HCT116 (cell line): ENCODE data around the gene DOCK7. TPM values are rescaled to one million over a fixed set of nuclear protein-coding genes. Genes with fewer than 3 reads are reported as not detected.

ENCODE experiments used
- ATAC-seq: fragments of 200-7000 bp; cut with Tn5 transposase; 2 replicates; pipeline ENCODE4 v1.9.1; 2020; ENCODE audit warnings: mild to moderate bottlenecking, moderate library complexity
- BruUV-seq: library from RNA; stranded (reverse); fragments of 400-500 nt; replicated peaks from 2 replicates; lab custom pipeline; 2021; lab: Mats Ljungman, UMichigan
- CTCF ChIA-PET: fragments of 300-600 bp; sonication (Branson Sonifier 250); formaldehyde crosslinking; loops from one replicate; lab custom pipeline; 2021; ENCODE audit warnings: antibody characterized with exemption; lab: Charles Lee
- POLR2A ChIA-PET: fragments of 300-600, 350-600 bp; sonication (Branson Sonifier 250); formaldehyde crosslinking; loops from one replicate; lab custom pipeline; 2021; ENCODE audit warnings: antibody characterized with exemption; lab: Charles Lee
- RAD21 ChIA-PET, 2 experiments: fragments of 300-600 bp; sonication (Branson Sonifier 250); formaldehyde crosslinking; loops; one replicate each; lab custom pipeline; 2023; ENCODE audit warnings: low total read pairs in 2 of 2; ENCODE audit not compliant: uncharacterized antibody in 2 of 2, unreplicated experiment in 2 of 2, low non-redundant PET in 1 of 2; lab: Charles Lee
- DNase-seq: peaks from one replicate; pipeline ENCODE4 v3.0.0-alpha.2; 2010; ENCODE audit warnings: low read depth, low spot score
- H2AFZ ChIP-seq: fragments of 200-600 bp; shearing (Covaris generic), sonication (generic); 2 replicates; pipeline ENCODE4 v1.6.1; 2017; ENCODE audit warnings: low read depth, mixed run types, mixed read lengths, antibody characterized with exemption, low read length; ENCODE audit not compliant: poor library complexity, severe bottlenecking
- H3K27ac ChIP-seq: 2 replicates; pipeline ENCODE4 v1.5.1; 2012; ENCODE audit warnings: low read depth, low read length
- H3K27me3 ChIP-seq: fragments of 200-600 bp; sonication (generic); 2 replicates; pipeline ENCODE4 v1.6.1; 2016; ENCODE audit warnings: mixed run types, low read length, mixed read lengths; ENCODE audit not compliant: insufficient read depth
- H3K36me3 ChIP-seq, 2 experiments: fragments of 200-500 bp in 1 of 2; fragments of 200-600 bp in 1 of 2; sonication (Bioruptor generic) in 1 of 2; sonication (generic) in 1 of 2; 2 replicates each; pipeline versions ENCODE4 v1.5.1 to v1.6.1; 2014 to 2016; ENCODE audit warnings: low read length in 2 of 2, inconsistent platforms in 1 of 2, mixed read lengths in 1 of 2, mixed run types in 1 of 2; ENCODE audit not compliant: insufficient read depth in 2 of 2, control insufficient read depth in 1 of 2
- H3K4me1 ChIP-seq, 2 experiments: fragments of 200-600 bp in 1 of 2; sonication (generic) in 1 of 2; 2 replicates each; pipeline versions ENCODE4 v1.5.1 to v1.6.1; 2012 to 2017; ENCODE audit warnings: low read length in 2 of 2, inconsistent platforms in 1 of 2, mild to moderate bottlenecking in 1 of 2, mixed read lengths in 1 of 2, mixed run types in 1 of 2, moderate library complexity in 1 of 2; ENCODE audit not compliant: insufficient read depth in 2 of 2, control insufficient read depth in 1 of 2
- H3K4me2 ChIP-seq: fragments of 200-600 bp; sonication (generic); 2 replicates; pipeline ENCODE4 v1.6.1; 2017; ENCODE audit warnings: mixed run types, low read length, mixed read lengths
- H3K4me3 ChIP-seq, 2 experiments: fragments of 200-600 bp in 1 of 2; sonication (generic) in 1 of 2; replicated peaks in 1 of 2; 2 replicates each; pipeline ENCODE4 v1.5.1; 2011 to 2016; ENCODE audit warnings: low read length in 2 of 2, control low read depth in 1 of 2, low read depth in 1 of 2, mild to moderate bottlenecking in 1 of 2, mixed read lengths in 1 of 2, mixed run types in 1 of 2
- H3K79me2 ChIP-seq: fragments of 200-600 bp; sonication (generic); 2 replicates; pipeline ENCODE4 v1.6.1; 2017; ENCODE audit warnings: mild to moderate bottlenecking, mixed run types, low read length, moderate library complexity, mixed read lengths; ENCODE audit not compliant: insufficient read depth
- H3K9ac ChIP-seq: fragments of 200-600 bp; sonication (generic); 2 replicates; pipeline ENCODE4 v1.6.1; 2016; ENCODE audit warnings: low read length, mixed read lengths
- H3K9me2 ChIP-seq: fragments of 200-600 bp; sonication (generic), shearing (Covaris generic); 2 replicates; pipeline ENCODE4 v1.6.1; 2017; ENCODE audit warnings: mixed run types, mild to moderate bottlenecking, moderate library complexity; ENCODE audit not compliant: insufficient read depth
- H3K9me3 ChIP-seq, 2 experiments: fragments of 200-500 bp in 1 of 2; fragments of 200-600 bp in 1 of 2; sonication (Bioruptor generic) in 1 of 2; sonication (generic) in 1 of 2; 2 replicates each; pipeline ENCODE4 v1.6.1; 2014 to 2017; ENCODE audit warnings: low read length in 2 of 2, mixed read lengths in 2 of 2, inconsistent platforms in 1 of 2, low read depth in 1 of 2, mild to moderate bottlenecking in 1 of 2, mixed run types in 1 of 2, moderate library complexity in 1 of 2; ENCODE audit not compliant: control insufficient read depth in 1 of 2, insufficient read depth in 1 of 2
- H4K20me1 ChIP-seq: fragments of 200-600 bp; sonication (generic), shearing (Covaris generic); 2 replicates; pipeline ENCODE4 v1.6.1; 2017; ENCODE audit warnings: mixed run types, mild to moderate bottlenecking, moderate library complexity; ENCODE audit not compliant: insufficient read depth
- ATF3 ChIP-seq: IDR thresholded peaks from 2 replicates; pipeline ENCODE4 v1.6.1; 2012
- CBX3 ChIP-seq: IDR thresholded peaks from 2 replicates; pipeline ENCODE4 v1.6.1; 2012; ENCODE audit warnings: low read depth
- CEBPB ChIP-seq: IDR thresholded peaks from 2 replicates; pipeline ENCODE4 v1.6.1; 2012; ENCODE audit warnings: low read depth
- EZH2 ChIP-seq: fragments of 200-600 bp; sonication (generic); IDR thresholded peaks from 2 replicates; pipeline ENCODE4 v1.6.1; 2017; ENCODE audit warnings: antibody characterized with exemption, mixed run types
- EZH2phosphoT487 ChIP-seq: fragments of 200-600 bp; IDR thresholded peaks from 2 replicates; pipeline ENCODE4 v1.6.1; 2018; ENCODE audit warnings: antibody characterized with exemption, borderline replicate concordance
- FOSL1 ChIP-seq: IDR thresholded peaks from 2 replicates; pipeline ENCODE4 v1.6.1; 2012; ENCODE audit warnings: low read depth
- JUND ChIP-seq: IDR thresholded peaks from 2 replicates; pipeline ENCODE4 v1.6.1; 2012
- MAX ChIP-seq: IDR thresholded peaks from 2 replicates; pipeline ENCODE4 v1.6.1; 2012
- POLR2A ChIP-seq: IDR thresholded peaks from 2 replicates; pipeline ENCODE4 v1.7.0; 2011; ENCODE audit warnings: borderline replicate concordance; ENCODE audit not compliant: insufficient read depth, insufficient read length; ENCODE audit errors: extremely low read depth
- POLR2AphosphoS5 ChIP-seq: IDR thresholded peaks from 2 replicates; pipeline ENCODE4 v1.6.1; 2011; ENCODE audit warnings: mild to moderate bottlenecking, low read depth, low read length, moderate library complexity
- SRF ChIP-seq: IDR thresholded peaks from 2 replicates; pipeline ENCODE4 v1.6.1; 2012; ENCODE audit warnings: low read depth
- TCF7L2 ChIP-seq: IDR thresholded peaks from 2 replicates; pipeline ENCODE4 v1.7.0; 2011; ENCODE audit warnings: borderline replicate concordance, inconsistent platforms; ENCODE audit not compliant: insufficient read depth, insufficient read length; ENCODE audit errors: extremely low read depth
- ZFX ChIP-seq: fragments of 450-650 bp; IDR thresholded peaks from 2 replicates; pipeline ENCODE4 v1.6.1; 2017
- ZNF274 ChIP-seq: fragments of 200-500 bp; sonication (Bioruptor generic); IDR thresholded peaks from 2 replicates; pipeline ENCODE4 v1.6.1; 2014; ENCODE audit warnings: mild to moderate bottlenecking, low read depth, low read length, inconsistent platforms
- intact Hi-C: fragments of 100-400 bp; cut with micrococcal nuclease; formaldehyde crosslinking; loops from 2 replicates; pipeline ENCODE4 v1.10.0; 2022
- total RNA-seq: library from RNA; stranded (reverse); gene quantifications from one replicate; pipeline ENCODE4 v1.2.1, GENCODE V29; 2021; ENCODE audit not compliant: unreplicated experiment
- TF ChIP-seq, protein P1 (sequence below): IDR thresholded peaks from 2 replicates; pipeline ENCODE4 v1.6.1; 2011; ENCODE audit warnings: mild to moderate bottlenecking, low read length, moderate library complexity; ENCODE audit not compliant: insufficient replicate concordance; ENCODE audit errors: extremely low read depth
- TF ChIP-seq, protein P2 (sequence below), 3 experiments: fragments of 200-600 bp in 1 of 3; sonication (generic) in 1 of 3; IDR thresholded peaks in 2 of 3; conservative IDR thresholded peaks in 1 of 3; 2 replicates each; pipeline ENCODE4 v1.5.1; 2012 to 2017; ENCODE audit warnings: low read depth in 2 of 3, low read length in 2 of 3, antibody characterized with exemption in 1 of 3, borderline replicate concordance in 1 of 3, control low read depth in 1 of 3, mild to moderate bottlenecking in 1 of 3, mixed read lengths in 1 of 3, mixed run types in 1 of 3, moderate library complexity in 1 of 3; ENCODE audit not compliant: insufficient read depth in 1 of 3

The DOCK7 gene
- total RNA-seq, 1 experiment from 2014 or later = 49.0 TPM

GRCh38 chr1:62476525-62477219 lies 211.5 kb downstream of the DOCK7 start:
- BruUV-seq = no TSS peak
- no peak for ATAC-seq
- no peaks in the 10 kb centered on the region for H3K4me1 ChIP-seq
- H3K4me2 ChIP-seq = no peak overlapping the region
- ChIA-PET RAD21 (no interaction called here), POLR2A (no interaction called here), CTCF (no interaction called here)
- no peaks in the 10 kb centered on the region for H3K9me3 ChIP-seq
- H3K27ac ChIP-seq = no peak overlapping the region
- H3K9me2 ChIP-seq = no peaks in the 10 kb centered on the region
- TF ChIP-seq CEBPB (no peak), EZH2phosphoT487 (no peak), ATF3 (no peak), EZH2 (no peak), ZFX (no peak), SRF (no peak), POLR2AphosphoS5 (no peak), TCF7L2 (no peak), POLR2A (no peak), CBX3 (no peak), ZNF274 (no peak), JUND (no peak), MAX (no peak), FOSL1 (no peak)
- TF ChIP-seq, protein P1, sequence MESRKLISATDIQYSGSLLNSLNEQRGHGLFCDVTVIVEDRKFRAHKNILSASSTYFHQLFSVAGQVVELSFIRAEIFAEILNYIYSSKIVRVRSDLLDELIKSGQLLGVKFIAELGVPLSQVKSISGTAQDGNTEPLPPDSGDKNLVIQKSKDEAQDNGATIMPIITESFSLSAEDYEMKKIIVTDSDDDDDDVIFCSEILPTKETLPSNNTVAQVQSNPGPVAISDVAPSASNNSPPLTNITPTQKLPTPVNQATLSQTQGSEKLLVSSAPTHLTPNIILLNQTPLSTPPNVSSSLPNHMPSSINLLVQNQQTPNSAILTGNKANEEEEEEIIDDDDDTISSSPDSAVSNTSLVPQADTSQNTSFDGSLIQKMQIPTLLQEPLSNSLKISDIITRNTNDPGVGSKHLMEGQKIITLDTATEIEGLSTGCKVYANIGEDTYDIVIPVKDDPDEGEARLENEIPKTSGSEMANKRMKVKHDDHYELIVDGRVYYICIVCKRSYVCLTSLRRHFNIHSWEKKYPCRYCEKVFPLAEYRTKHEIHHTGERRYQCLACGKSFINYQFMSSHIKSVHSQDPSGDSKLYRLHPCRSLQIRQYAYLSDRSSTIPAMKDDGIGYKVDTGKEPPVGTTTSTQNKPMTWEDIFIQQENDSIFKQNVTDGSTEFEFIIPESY = no peak
- TF ChIP-seq, protein P2, sequence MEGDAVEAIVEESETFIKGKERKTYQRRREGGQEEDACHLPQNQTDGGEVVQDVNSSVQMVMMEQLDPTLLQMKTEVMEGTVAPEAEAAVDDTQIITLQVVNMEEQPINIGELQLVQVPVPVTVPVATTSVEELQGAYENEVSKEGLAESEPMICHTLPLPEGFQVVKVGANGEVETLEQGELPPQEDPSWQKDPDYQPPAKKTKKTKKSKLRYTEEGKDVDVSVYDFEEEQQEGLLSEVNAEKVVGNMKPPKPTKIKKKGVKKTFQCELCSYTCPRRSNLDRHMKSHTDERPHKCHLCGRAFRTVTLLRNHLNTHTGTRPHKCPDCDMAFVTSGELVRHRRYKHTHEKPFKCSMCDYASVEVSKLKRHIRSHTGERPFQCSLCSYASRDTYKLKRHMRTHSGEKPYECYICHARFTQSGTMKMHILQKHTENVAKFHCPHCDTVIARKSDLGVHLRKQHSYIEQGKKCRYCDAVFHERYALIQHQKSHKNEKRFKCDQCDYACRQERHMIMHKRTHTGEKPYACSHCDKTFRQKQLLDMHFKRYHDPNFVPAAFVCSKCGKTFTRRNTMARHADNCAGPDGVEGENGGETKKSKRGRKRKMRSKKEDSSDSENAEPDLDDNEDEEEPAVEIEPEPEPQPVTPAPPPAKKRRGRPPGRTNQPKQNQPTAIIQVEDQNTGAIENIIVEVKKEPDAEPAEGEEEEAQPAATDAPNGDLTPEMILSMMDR (IDR thresholded peaks at IDR 0.05 in 2 of 3, conservative IDR thresholded peaks at IDR 0.05 in 1 of 3; ENCODE audit: borderline replicate concordance in 1 of 3, insufficient read depth in 1 of 3, low read depth in 2 of 3, low read length in 2 of 3) = no peak
- DNase-seq = no peak
- no peak overlapping the region for H3K4me3 ChIP-seq
- no peaks in the 10 kb centered on the region for H4K20me1 ChIP-seq
- no peaks in the 10 kb centered on the region for H3K79me2 ChIP-seq
- H3K36me3 ChIP-seq = 0 out of 4 replicates have a peak, but pooled peaks cover 0 to 4% of the 10 kb centered on the region in 2 experiments
- intact Hi-C loops = no loop called here
- no peak overlapping the region for H2AFZ ChIP-seq
- no peak overlapping the region for H3K9ac ChIP-seq
- H3K27me3 ChIP-seq = no peaks in the 10 kb centered on the region
